Activated T-helper 2 cell treated with anti-CD3 and anti-CD28 coated beads, Interferon-gamma antibody, Interleukin-2, Interleukin-4, amounts not matched to agents 10 μg/mL and 5 μg/mL and 100 μg/mL, durations not matched to agents 14 hours and 24 hours and 36 hours (primary cell): ENCODE data around the gene FBXO36. TPM values are rescaled to one million over a fixed set of nuclear protein-coding genes. Genes with fewer than 3 reads are reported as not detected.
"Not testable (repeated sequence)": the region's sequence is repeated elsewhere in the genome, so short reads cannot be mapped to it uniquely, and the experiment has no call there.

Experiments used
- DNase-seq: peaks from one replicate; pipeline ENCODE4 v3.0.0; 2021; ENCODE audit warnings: low spot score
- H3K27ac Mint-ChIP-seq: one replicate; pipeline ENCODE4 v1.8.0; 2021; ENCODE audit warnings: mixed read lengths
- H3K27me3 Mint-ChIP-seq: one replicate; pipeline ENCODE4 v1.8.0; 2021; ENCODE audit warnings: low read depth, mixed read lengths
- H3K36me3 Mint-ChIP-seq: one replicate; pipeline ENCODE4 v1.8.0; 2021; ENCODE audit warnings: low read depth, mixed read lengths
- H3K4me1 Mint-ChIP-seq: one replicate; pipeline ENCODE4 v1.8.0; 2021; ENCODE audit warnings: low read depth, mixed read lengths
- H3K4me3 Mint-ChIP-seq: one replicate; pipeline ENCODE4 v1.8.0; 2021; ENCODE audit warnings: low read depth, mild to moderate bottlenecking, moderate library complexity, mixed read lengths
- H3K9me3 Mint-ChIP-seq: one replicate; pipeline ENCODE4 v1.8.0; 2021; ENCODE audit warnings: mixed read lengths
- intact Hi-C: fragments of 100-400 bp; cut with micrococcal nuclease; formaldehyde crosslinking; loops from one replicate; pipeline ENCODE4 v1.15.1; 2023
- total RNA-seq: library from RNA; stranded (reverse); gene quantifications from 2 replicates; pipeline ENCODE4 v1.2.3, GENCODE V29; 2022

The FBXO36 gene
- total RNA-seq, 1 donor from 2014 or later = 0.66 TPM

DNA sequence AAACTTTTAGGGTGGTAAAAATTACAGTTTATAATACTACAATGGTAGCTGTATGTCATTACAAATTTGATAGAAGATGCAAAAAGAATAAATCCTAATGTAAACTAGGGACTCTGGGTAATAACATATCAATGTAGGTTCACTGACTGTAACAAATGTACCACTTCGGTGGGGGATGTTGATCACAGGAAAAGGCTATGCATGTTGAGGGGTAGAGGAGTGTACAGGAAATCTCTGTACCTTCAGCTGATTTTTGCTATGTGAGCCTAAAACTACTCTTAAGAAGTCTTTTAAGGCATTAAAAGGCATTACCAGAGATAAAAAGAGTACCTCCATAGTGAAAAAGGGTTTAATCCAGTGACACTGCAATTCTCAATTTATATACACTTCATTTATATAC, 25.4 kb upstream of the FBXO36 start:
- no peak for DNase-seq
- peaks cover 24% of the 10 kb centered on the region for H3K4me1 Mint-ChIP-seq
- H3K27me3 Mint-ChIP-seq = no peaks in the 10 kb centered on the region
- no peak overlapping the region for H3K27ac Mint-ChIP-seq
- intact Hi-C loops = no loop called here
- peaks cover 28% of the 10 kb centered on the region for H3K36me3 Mint-ChIP-seq
- H3K9me3 Mint-ChIP-seq = no peaks in the 10 kb centered on the region
- H3K4me3 Mint-ChIP-seq = no peak overlapping the region

GRCh38 chr2:229899604-229900003, 22.7 kb upstream of the FBXO36 start:
- intact Hi-C loops = no loop called here
- Mint-ChIP-seq H3K9me3 (no peaks in the 10 kb centered on the region), H3K36me3 (peaks cover 39% of the 10 kb centered on the region)

GRCh38 chr2:229900012-229900411, 22.3 kb upstream of the FBXO36 start:
- Mint-ChIP-seq H3K4me3 (no peak overlapping the region), H3K27ac (no peak overlapping the region), H3K4me1 (peaks cover 27% of the 10 kb centered on the region), H3K36me3 (peaks cover 40% of the 10 kb centered on the region), H3K27me3 (no peaks in the 10 kb centered on the region), H3K9me3 (no peaks in the 10 kb centered on the region)
- intact Hi-C loops = no loop called here
- DNase-seq = no peak

More at GRCh38 chr2:229899604-229900003, 22.7 kb upstream of the FBXO36 start:
- DNase-seq = no peak
- H3K27ac Mint-ChIP-seq = no peak overlapping the region
- no peak overlapping the region for H3K4me3 Mint-ChIP-seq
- H3K27me3 Mint-ChIP-seq = no peaks in the 10 kb centered on the region
- peaks cover 27% of the 10 kb centered on the region for H3K4me1 Mint-ChIP-seq

DNA sequence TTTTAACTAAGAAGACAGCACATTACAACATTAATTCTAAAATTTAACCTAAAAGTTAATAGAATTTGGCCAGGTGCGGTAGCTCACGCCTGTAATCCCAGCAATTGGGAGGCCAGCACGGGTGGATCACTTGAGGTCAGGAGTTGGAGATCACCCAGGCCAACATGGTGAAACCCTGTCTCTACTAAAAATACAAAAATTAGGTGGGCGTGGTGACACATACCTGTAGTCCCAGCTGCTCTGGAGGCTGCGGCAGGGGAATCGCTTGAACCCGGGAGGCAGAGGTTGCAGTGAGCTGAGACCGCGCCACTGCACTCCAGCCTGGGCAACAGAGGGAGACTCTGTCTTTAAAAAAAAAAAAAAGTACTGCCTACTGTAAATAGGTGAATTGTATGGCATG, 21.8 kb upstream of the FBXO36 start:
- H3K27ac Mint-ChIP-seq, H3K9me3 Mint-ChIP-seq, intact Hi-C loops, DNase-seq, H3K27me3 Mint-ChIP-seq, H3K4me3 Mint-ChIP-seq: not testable (repeated sequence)
- peaks cover 29% of the 10 kb centered on the region for H3K4me1 Mint-ChIP-seq
- H3K36me3 Mint-ChIP-seq = peaks cover 45% of the 10 kb centered on the region

DNA sequence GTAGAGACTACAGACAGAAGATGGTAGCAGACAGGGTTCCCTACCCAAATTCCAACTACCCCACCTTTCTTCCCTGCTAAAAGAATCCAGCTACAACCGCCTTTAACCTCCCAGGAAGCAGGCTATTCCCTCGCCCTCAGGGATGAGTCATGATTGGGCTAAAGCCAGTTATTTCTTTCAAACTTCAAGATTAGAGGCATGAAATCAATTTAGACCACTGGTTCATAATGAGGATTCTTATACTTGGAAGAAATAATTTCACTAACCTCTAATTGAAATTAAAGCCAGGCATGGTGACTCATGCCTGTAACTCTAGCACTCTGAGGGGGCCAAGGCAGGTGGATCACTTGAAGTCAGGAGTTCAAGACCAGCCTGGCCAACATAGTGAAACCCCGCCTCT, 20.5 kb upstream of the FBXO36 start:
- Mint-ChIP-seq H3K36me3 (peaks cover 47% of the 10 kb centered on the region), H3K9me3 (no peaks in the 10 kb centered on the region), H3K4me1 (peaks cover 30% of the 10 kb centered on the region), H3K27me3 (no peaks in the 10 kb centered on the region), H3K27ac (no peak overlapping the region), H3K4me3 (no peak overlapping the region)
- intact Hi-C loops = no loop called here
- no peak for DNase-seq

GRCh38 chr2:229903037-229903436, 19.3 kb upstream of the FBXO36 start:
- H3K27ac Mint-ChIP-seq = no peak overlapping the region
- H3K4me3 Mint-ChIP-seq = no peak overlapping the region
- no peaks in the 10 kb centered on the region for H3K27me3 Mint-ChIP-seq
- H3K4me1 Mint-ChIP-seq = peaks cover 27% of the 10 kb centered on the region
- intact Hi-C loops = no loop called here
- H3K36me3 Mint-ChIP-seq = peaks cover 51% of the 10 kb centered on the region
- H3K9me3 Mint-ChIP-seq = no peaks in the 10 kb centered on the region
- no peak for DNase-seq

- Mint-ChIP-seq H3K4me3 (no peak overlapping the region), H3K27me3 (no peaks in the 10 kb centered on the region), H3K36me3 (peaks cover 45% of the 10 kb centered on the region), H3K27ac (no peak overlapping the region), H3K9me3 (no peaks in the 10 kb centered on the region), H3K4me1 (peaks cover 24% of the 10 kb centered on the region)
- intact Hi-C loops = no loop called here
- no peak for DNase-seq
These were observed 16.7 kb upstream of the FBXO36 start for GRCh38 chr2:229905601-229906000.

DNA sequence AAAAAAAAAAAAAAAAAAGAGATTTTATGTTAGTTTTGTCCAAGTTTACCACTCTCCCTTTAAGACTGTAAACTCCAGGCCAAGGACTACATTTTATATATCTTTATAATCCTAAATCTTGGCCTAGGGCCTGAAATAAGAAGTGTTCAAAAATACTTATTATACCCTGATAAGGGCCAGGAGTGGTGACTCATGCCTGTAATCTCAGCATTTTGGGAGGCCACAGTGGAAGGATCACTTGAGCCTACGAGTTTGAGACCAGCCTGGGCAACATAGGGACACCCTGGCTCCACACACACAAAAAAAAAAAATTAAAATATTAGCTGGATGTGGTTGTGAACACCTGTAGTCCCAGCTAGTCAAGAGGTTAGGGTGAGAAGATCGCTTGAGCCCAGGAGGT, 13.2 kb upstream of the FBXO36 start:
- DNase-seq = no peak
- Mint-ChIP-seq H3K27ac (no peak overlapping the region), H3K9me3 (no peaks in the 10 kb centered on the region), H3K27me3 (no peaks in the 10 kb centered on the region), H3K4me3 (no peak overlapping the region), H3K36me3 (peaks cover 28% of the 10 kb centered on the region), H3K4me1 (peaks cover 37% of the 10 kb centered on the region)
- intact Hi-C loops = no loop called here

- DNase-seq = no peak
- H3K27ac Mint-ChIP-seq = peak overlapping the region; percentile 62
- intact Hi-C loops = loop anchor here (2.0 to 5.0 kb wide), 2 partner anchors 109 to 128 kb away; no protein-coding TSS in a partner anchor
- H3K4me3 Mint-ChIP-seq = no peak overlapping the region
- H3K27me3 Mint-ChIP-seq = no peaks in the 10 kb centered on the region
- peaks cover 39% of the 10 kb centered on the region for H3K4me1 Mint-ChIP-seq
- no peaks in the 10 kb centered on the region for H3K9me3 Mint-ChIP-seq
- peaks cover 25% of the 10 kb centered on the region for H3K36me3 Mint-ChIP-seq
These were observed 12.0 kb upstream of the FBXO36 start for GRCh38 chr2:229910147-229910831.

GRCh38 chr2:229910832-229911412, 11.4 kb upstream of the FBXO36 start:
- H3K9me3 Mint-ChIP-seq = no peaks in the 10 kb centered on the region
- peaks cover 37% of the 10 kb centered on the region for H3K4me1 Mint-ChIP-seq
- no peak overlapping the region for H3K4me3 Mint-ChIP-seq
- H3K27me3 Mint-ChIP-seq = no peaks in the 10 kb centered on the region
- peaks cover 21% of the 10 kb centered on the region for H3K36me3 Mint-ChIP-seq
- no peak for DNase-seq
- peak overlapping the region; percentile 62 for H3K27ac Mint-ChIP-seq
- intact Hi-C loops = loop anchor here (2.0 to 5.0 kb wide), 2 partner anchors 110 to 129 kb away; no protein-coding TSS in a partner anchor

DNA sequence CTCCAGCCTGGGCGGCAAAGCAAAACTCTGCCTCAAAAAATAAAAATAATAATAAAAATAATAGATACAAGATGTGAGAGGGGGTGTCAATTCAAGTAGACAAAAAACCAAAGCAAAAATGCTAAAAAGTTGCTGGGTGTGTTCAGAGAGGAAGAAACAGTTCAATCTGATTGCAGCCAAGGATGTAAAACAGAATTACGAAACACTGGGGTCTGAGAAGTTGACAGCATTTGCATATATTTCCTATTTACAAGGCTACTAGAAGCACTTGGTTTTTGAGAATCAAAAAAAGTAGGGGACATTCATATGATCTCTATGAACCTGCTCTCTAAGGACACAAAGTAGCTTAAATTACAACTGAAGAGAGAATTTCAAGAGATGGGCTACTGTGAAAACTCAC, 8.1 kb upstream of the FBXO36 start:
- H3K4me1 Mint-ChIP-seq = peaks cover 42% of the 10 kb centered on the region
- no peak overlapping the region for H3K27ac Mint-ChIP-seq
- no peak for DNase-seq
- intact Hi-C loops = loop anchor here (5.0 kb wide), 1 partner anchor 132 kb away; no protein-coding TSS in a partner anchor
- no peak overlapping the region for H3K4me3 Mint-ChIP-seq
- peaks cover 30% of the 10 kb centered on the region for H3K36me3 Mint-ChIP-seq
- no peaks in the 10 kb centered on the region for H3K9me3 Mint-ChIP-seq
- no peaks in the 10 kb centered on the region for H3K27me3 Mint-ChIP-seq

GRCh38 chr2:229917793-229918192, 4.5 kb upstream of the FBXO36 start:
- Mint-ChIP-seq H3K9me3 (no peaks in the 10 kb centered on the region), H3K27ac (no peak overlapping the region), H3K4me3 (no peak overlapping the region), H3K27me3 (no peaks in the 10 kb centered on the region), H3K36me3 (peaks cover 41% of the 10 kb centered on the region), H3K4me1 (peaks cover 29% of the 10 kb centered on the region)
- no peak for DNase-seq
- intact Hi-C loops = no loop called here

GRCh38 chr2:229920011-229920641, 2.2 kb upstream of the FBXO36 start:
- peak overlapping the region; percentile 100 for H3K4me3 Mint-ChIP-seq
- peak overlapping the region; percentile 98 for H3K27ac Mint-ChIP-seq
- peaks cover 25% of the 10 kb centered on the region for H3K4me1 Mint-ChIP-seq
- DNase-seq = peak; percentile 14
- intact Hi-C loops = loop anchor here (1.0 to 10.0 kb wide), 3 partner anchors 8 to 742 kb away; partner anchors contain the start of gene SLC16A14
- no peaks in the 10 kb centered on the region for H3K27me3 Mint-ChIP-seq
- no peaks in the 10 kb centered on the region for H3K9me3 Mint-ChIP-seq
- peaks cover 32% of the 10 kb centered on the region for H3K36me3 Mint-ChIP-seq
